GM15510 (cell line): ENCODE data around the gene PAQR4.

ENCODE experiments used
- POLR2A ChIP-seq: IDR thresholded peaks from 3 replicates; pipeline ENCODE4 v1.6.1; 2011; ENCODE audit warnings: borderline replicate concordance; ENCODE audit not compliant: insufficient read length; ENCODE audit errors: extremely low read depth

Gene PAQR4

DNA sequence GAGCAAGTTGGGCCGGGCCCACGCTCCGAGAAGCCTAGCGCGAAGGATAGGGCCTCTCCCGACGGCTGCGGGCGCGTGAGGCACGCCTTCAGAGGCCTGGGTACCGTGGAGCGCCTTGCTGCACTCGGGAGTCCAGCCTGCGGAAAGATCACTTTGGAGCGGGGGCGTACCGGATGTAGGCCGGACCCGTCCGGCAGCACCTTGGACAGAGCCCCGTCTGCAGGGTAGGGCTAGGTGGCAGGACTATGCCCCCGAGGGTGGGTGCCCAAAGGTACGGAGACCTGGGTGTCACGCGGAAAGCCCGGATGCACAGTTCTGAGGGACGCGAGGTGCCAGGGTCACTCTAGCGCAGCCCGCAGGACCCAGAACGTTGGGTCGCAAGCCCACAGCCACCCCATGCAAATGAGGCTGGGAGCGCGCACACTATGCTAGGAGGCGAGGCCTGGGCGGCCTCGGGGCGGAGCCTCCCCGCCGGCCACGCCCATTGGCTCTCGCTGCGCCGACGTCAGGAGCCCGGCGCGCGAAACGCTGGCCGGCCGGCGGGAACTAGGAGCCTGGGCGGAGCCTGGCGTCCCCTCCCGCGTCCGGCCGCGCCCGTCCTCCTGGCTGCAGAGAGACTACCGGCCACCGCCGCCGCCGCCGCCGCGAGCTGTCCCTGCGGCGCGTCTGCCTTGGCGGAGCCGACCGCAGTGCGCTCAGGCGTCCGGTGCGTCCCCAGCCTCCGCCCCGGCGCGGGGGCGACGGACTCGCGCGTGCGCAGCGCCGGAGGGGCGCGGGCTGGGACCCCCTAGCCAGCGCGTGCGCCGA lies at the start of gene PAQR4:
Gene PAQR4, plus strand, starts transcription at position 611 of the 807 bp plus-strand sequence. CDS start 327 bp downstream, outside the sequence.
- peak; percentile 56 for TF ChIP-seq POLR2A

DNA sequence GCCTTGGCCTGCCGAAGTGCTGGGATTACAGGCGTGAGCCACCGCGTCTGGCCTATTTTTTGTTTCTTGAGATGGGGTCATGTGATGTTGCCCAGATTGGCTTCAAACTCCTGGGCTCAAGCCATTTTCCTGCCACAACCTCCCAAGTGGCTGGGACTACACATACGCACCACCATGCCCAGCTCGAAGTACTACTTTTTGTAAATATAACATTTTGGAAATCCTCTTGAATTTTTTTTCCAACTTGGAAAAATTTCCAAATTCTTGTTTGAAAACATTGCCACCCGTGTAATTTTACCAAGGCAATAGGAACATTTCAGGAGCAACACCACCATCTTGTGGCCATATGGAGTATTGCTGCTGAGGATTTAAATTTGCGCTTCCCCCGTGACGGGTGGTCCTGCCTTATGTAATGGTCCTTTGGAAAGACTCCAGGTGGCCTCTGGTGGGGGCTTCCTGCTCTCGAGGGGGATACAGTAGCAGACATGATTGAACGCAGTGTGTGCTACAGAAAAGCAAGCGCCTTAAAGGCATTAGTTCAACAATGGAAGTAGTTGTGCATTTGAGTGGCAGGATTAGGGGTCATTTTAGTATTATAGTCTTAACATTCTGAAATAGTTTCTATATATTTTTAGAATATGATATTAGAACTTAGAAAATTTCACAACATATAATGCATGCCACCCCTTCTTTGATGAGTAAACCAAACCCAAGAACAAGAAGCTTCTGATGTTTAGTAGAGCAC lies 49.5 kb upstream of the PAQR4 start:
- TF ChIP-seq POLR2A, result no peak

DNA sequence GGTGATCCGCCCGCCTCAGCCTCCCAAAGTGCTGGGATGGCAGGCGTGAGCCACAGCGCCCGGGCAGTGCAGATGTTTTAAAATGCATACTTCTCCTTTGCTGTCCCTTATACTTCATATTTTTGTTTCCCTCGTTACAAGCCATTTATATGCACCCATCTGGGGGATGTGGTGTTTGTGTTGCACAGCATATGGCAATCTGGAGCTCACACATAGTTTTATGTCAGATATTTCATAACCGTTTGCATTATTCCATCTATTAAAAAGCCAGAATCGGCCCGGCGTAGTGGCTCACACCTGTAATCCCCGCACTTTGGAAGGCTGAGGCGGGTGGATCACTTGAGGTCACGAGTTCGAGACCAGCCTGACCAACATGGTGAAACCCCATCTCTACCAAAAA lies 45.7 kb upstream of the PAQR4 start:
- no peak for TF ChIP-seq POLR2A

DNA sequence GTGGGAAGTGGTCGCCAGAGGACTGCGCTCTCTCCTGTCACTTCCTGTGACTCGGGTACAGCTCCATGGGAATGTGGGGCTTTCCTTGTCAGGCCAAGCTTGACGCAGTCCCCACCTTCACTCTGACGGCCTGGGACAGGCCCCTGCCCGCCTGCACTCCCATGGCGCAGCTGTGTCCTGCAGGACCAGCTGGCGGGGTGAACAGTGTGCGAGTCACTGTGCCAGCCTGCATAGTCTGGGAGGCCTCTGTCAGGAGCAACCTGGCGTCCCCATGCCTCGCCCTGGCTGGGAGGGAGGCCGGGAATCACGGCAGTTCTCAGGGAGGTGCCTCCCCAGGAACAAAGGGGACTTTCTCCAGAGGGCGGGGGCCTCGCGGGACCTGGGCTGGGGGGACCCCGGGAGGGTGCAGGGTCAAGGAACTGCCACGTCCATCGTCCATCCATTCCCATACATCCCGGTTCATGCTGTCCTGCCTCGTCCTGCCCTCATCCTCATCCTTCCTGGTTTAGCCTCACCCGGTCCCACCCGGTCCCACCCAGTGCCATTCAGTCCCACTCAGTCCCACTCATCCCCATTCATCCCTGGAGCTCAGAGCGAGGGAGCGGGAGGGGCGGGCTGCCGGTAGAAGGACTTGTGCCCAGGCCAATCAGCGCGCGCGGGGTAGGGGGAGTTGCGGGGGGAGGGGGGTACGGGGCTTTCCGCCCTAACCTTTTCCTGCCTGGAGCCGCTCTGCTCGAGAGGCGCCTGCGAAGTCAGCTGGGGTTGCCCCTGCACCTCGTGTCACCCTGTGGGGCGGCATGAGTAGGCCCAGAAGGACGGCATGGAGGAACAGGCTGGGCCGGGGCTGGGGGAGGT lies 44.0 kb upstream of the PAQR4 start:
- TF ChIP-seq POLR2A, result no peak

DNA sequence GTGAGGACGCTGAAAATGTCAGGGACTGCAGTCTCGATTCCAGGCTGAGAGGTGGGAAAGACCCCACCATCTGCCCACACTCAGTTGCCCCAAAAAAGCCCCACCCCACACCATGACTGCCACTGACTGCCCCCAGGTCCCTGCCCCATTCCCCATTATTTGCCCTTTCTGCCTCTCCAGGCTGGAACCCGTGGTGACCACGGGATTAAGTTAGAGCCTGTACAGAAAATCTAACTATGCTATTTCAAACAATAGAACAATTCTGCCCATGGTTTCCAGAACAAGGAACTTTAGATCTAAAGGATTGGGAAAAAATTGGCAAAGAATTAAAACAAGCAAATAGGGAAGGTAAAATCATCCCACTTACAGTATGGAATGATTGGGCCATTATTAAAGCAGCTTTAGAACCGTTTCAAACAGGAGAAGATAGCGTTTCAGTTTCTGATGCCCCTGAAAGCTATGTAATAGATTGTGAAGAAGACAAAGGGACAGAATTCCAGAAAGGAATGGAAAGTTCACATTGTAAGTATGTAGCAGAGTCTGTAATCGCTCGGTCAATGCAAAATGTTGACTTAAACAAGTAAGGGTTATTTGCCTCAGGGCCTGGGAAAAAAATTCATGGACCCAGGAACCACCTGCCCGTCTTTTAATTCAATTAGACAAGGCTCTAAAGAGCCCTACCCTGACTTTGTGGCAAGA lies 43.0 kb upstream of the PAQR4 start:
- no peak for TF ChIP-seq POLR2A

DNA sequence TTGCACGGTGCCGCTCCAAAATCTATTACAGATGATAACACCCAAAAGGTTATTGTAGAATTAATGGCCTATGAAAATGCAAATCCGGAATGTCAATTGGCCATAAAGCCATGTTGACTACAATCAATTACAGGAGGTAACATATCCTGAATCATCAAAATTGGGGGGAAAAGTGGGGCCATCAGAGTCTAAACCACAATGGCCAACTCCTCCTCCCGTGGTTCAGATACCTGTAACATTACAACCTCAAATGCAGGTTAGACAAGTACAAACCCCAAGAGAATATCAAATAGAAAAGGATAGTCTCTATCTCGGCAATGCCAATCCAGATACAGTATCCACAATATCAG lies 42.5 kb upstream of the PAQR4 start:
- TF ChIP-seq POLR2A, result no peak

DNA sequence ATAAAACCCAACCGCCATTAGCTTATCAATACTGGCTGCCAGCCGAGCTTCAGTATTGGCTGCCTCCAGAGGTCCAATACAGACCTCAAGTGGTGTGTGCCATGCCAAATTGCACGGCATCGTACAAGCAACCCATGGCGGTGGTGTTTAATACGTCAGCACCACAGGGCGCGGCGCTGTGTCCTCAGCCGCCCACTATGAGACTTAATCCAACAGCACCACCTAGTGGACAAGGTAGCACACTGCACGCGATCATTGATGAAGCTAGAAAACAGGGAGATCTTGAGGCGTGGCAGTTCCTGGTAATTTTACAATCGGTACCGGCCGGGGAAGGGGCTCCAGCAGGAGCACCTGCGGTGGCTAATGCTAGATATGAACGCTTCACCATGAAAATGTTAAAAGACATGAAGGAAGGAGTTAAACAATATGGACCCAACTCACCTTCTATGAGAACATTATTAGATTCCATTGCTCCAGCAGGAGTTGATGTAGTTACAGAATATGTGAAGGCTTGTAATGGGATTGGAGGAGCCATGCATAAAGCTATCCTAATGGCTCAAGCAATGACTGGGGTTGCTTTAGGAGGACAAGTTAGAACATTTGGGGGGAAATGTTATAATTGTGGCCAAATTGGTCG lies 42.0 kb upstream of the PAQR4 start:
- TF ChIP-seq POLR2A, result no peak

DNA sequence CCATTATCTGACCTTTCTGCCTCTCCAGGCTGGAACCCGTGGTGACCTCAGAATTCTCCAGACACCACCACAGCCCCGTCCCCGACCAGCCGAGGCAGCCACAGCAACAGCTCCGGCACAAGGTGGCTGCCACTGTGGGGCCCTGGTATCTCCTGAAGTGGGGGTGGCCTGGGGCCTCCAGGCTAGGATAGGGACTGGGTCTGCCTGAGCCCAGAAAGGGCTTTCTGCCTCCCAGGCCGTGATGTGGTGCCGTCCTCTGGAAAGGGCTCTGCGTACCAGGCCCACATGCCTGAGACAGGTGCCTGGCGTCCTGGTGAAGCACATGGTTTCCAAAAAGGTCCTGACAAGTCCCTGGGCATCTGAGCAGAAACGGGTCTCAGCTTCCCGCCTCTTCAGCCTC lies 40.4 kb upstream of the PAQR4 start:
- TF ChIP-seq POLR2A, result no peak

DNA sequence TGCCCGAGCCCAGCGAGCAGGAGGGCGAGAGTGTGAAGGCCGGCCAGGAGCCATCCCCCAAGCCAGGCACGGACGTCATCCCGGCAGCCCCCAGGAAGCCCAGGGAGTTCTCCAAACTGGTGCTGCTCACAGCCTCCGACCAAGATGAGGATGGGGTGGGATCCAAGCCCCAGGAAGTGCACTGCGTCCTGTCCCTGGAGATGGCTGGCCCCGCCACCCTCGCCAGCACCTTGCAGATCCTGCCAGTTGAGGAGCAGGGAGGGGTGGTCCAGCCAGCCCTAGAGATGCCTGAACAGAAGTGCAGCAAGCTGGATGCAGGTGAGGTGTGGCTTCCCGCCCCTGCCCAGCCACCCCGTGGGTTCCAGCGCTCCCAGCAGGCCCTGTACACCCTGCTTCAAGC lies 39.5 kb upstream of the PAQR4 start:
- no peak for TF ChIP-seq POLR2A

DNA sequence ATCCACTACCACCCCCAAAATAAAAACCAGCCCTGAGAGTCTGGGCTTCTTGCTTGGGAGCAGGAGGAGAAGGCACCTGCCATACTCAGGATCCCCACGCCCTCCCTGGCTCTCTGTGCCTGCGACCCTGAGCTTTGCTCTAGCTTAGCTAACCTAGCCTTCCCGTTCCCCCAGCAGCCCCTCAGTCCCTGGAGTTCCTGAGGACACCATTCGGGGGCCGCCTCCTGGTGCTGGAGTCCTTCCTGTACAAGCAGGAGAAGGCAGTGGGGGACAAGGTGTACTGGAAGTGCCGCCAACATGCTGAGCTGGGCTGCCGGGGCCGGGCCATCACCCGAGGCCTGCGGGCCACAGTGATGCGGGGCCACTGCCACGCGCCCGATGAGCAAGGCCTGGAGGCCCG lies 38.9 kb upstream of the PAQR4 start:
- no peak for TF ChIP-seq POLR2A

DNA sequence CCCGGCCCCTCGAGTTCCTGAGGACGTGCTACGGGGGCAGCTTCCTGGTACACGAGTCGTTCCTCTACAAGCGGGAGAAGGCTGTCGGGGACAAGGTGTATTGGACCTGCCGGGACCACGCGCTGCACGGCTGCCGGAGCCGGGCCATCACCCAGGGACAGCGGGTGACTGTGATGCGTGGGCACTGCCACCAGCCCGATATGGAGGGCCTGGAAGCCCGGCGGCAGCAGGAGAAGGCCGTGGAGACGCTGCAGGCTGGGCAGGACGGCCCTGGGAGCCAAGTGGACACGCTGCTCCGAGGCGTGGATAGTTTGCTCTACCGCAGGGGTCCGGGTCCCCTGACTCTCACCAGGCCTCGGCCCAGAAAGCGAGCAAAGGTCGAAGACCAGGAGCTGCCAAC lies 36.0 kb upstream of the PAQR4 start:
- TF ChIP-seq POLR2A, result no peak

DNA sequence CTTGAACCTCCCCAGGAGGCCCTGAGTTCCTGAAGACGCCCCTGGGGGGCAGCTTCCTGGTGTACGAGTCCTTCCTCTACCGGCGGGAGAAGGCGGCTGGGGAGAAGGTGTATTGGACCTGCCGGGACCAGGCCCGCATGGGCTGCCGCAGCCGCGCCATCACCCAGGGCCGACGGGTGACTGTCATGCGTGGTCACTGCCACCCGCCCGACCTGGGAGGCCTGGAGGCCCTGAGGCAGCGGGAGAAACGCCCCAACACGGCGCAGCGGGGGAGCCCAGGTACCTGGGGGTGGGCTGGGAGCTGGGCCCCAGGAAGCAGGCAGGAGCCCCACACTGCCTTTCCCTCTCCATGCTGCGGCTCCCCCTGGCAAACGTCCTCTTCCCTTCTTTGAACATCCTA lies 35.4 kb upstream of the PAQR4 start:
- TF ChIP-seq POLR2A, result no peak

DNA sequence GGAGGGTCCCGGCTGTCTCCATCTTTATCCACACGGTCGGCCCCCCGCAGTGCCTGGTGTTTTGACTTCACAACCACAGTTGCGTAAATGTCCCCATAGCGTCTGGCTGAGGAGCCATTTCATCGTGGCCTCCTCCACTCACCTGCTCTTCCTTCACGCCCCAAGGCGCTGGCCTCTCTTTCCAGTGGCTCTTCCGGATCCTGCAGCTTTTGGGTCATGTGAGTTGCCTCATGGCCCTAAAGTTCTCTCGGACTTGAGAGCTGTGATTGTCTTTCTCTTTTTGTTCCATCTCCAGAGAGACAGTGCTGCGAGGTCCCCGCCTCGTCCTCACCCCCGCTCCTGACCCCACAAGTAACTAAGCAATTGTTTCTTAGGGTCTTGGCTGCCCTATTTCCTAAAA lies 34.7 kb upstream of the PAQR4 start:
- TF ChIP-seq POLR2A, result no peak

DNA sequence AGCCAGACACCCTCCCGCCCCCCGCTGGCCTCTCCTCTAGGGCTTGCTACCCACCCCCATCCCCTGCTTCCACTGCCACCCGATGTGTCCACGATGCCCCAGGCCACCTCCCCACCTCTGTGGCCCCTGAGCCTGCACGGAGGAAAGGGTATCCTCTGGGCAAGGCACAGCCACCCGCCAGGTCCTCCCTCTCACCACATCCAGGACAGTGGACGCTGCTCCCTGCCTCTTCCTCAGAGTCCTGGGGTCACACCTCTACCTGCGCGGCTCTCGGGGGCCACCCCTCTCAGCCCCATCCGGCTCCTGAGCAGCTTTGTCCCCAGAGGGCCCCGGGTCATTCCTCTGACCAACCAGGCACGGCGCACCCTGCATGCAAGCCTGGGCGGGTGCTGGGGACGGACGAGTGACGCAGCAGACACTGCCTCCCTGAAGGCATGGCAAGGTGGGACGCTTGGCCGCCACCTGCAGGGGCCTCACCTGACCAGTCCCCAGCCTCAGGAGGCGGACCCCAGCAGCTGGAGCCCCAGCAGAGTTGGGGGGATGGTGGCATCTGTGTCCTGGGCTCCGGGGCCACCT lies 32.6 kb upstream of the PAQR4 start:
- no peak for TF ChIP-seq POLR2A
